Panc1 (cell line): ENCODE measurements around the gene PPARG. TPM values are rescaled to one million over a fixed set of nuclear protein-coding genes. Genes with fewer than 3 reads are reported as not detected.

Experiments used
- ATAC-seq: fragments of 200-7000 bp; cut with Tn5 transposase; 2 replicates; pipeline ENCODE4 v1.9.1; 2020; ENCODE audit warnings: mild to moderate bottlenecking, moderate library complexity
- BruUV-seq: library from RNA; stranded (reverse); fragments of 400-500 nt; replicated peaks from 2 replicates; lab custom pipeline; 2021; lab: Mats Ljungman, UMichigan
- CTCF ChIA-PET: fragments of 300-600 bp; sonication (Branson Sonifier 250); formaldehyde crosslinking; loops from one replicate; lab custom pipeline; 2022; ENCODE audit warnings: antibody characterized with exemption; lab: Charles Lee
- POLR2A ChIA-PET: fragments of 300-600 bp; sonication (Branson Sonifier 250); formaldehyde crosslinking; loops from one replicate; lab custom pipeline; 2022; ENCODE audit warnings: antibody characterized with exemption; lab: Charles Lee
- DNase-seq: peaks from one replicate; pipeline ENCODE4 v3.0.0-alpha.2; 2010; ENCODE audit warnings: low read depth, low spot score
- H3K27ac ChIP-seq: 2 replicates; pipeline ENCODE4 v1.5.1; 2011; ENCODE audit warnings: mild to moderate bottlenecking, low read length, inconsistent platforms
- H3K27me3 ChIP-seq: fragments of 200-500 bp; sonication (Bioruptor generic); 2 replicates; pipeline ENCODE4 v1.6.0; 2014; ENCODE audit warnings: low read length, inconsistent platforms; ENCODE audit not compliant: control insufficient read depth, insufficient read depth
- H3K36me3 ChIP-seq: fragments of 200-500 bp; sonication (Bioruptor generic); 2 replicates; pipeline ENCODE4 v1.5.1; 2014; ENCODE audit warnings: inconsistent platforms, mild to moderate bottlenecking, low read length, moderate library complexity; ENCODE audit not compliant: control insufficient read depth, insufficient read depth
- H3K4me1 ChIP-seq: 2 replicates; pipeline ENCODE4 v1.5.1; 2011; ENCODE audit warnings: inconsistent platforms, mild to moderate bottlenecking, low read length, moderate library complexity; ENCODE audit not compliant: control insufficient read depth, insufficient read depth
- H3K4me3 ChIP-seq, 2 experiments: 2 replicates each; pipeline ENCODE4 v1.5.1; 2011 to 2012; ENCODE audit warnings: low read depth in 2 of 2, low read length in 2 of 2, mild to moderate bottlenecking in 2 of 2, inconsistent platforms in 1 of 2, moderate library complexity in 1 of 2
- H3K9me3 ChIP-seq: fragments of 200-500 bp; sonication (Bioruptor generic); 2 replicates; pipeline ENCODE4 v1.5.1; 2014; ENCODE audit warnings: low read depth, mild to moderate bottlenecking, inconsistent platforms, low read length, moderate library complexity; ENCODE audit not compliant: control insufficient read depth, insufficient read depth
- CTCF ChIP-seq: fragments of 450-650 bp; IDR thresholded peaks from 2 replicates; pipeline ENCODE4 v1.5.1; 2017; ENCODE audit warnings: mild to moderate bottlenecking
- POLR2AphosphoS5 ChIP-seq: IDR thresholded peaks from 2 replicates; pipeline ENCODE4 v1.6.1; 2012; ENCODE audit warnings: mild to moderate bottlenecking, low read depth, low read length, moderate library complexity
- SIN3A ChIP-seq: IDR thresholded peaks from 2 replicates; pipeline ENCODE4 v1.6.1; 2012; ENCODE audit warnings: low read depth, mild to moderate bottlenecking, low read length, moderate library complexity, borderline replicate concordance; ENCODE audit not compliant: insufficient read depth
- TCF7L2 ChIP-seq: IDR thresholded peaks from 2 replicates; pipeline ENCODE4 v1.6.1; 2011; ENCODE audit warnings: mild to moderate bottlenecking, low read depth, low read length, inconsistent platforms
- in situ Hi-C: cut with HindIII; loops from 2 replicates; pipeline ENCODE4 v1.10.0; 2016; ENCODE audit warnings: low sequenced_read_pairs, low pct_unique_long_range_greater_than_20kb
- intact Hi-C: fragments of 100-400 bp; cut with micrococcal nuclease; formaldehyde crosslinking; loops from one replicate; pipeline ENCODE4 v1.10.0; 2022; ENCODE audit not compliant: unreplicated experiment
- total RNA-seq: library from RNA; stranded (reverse); gene quantifications from one replicate; pipeline ENCODE4 v1.2.1, GENCODE V29; 2021; ENCODE audit not compliant: unreplicated experiment
- TF ChIP-seq, protein P1 (sequence below), 2 experiments: IDR thresholded peaks; 2 replicates each; pipeline ENCODE4 v1.6.1; 2011 to 2012; ENCODE audit warnings: low read depth in 2 of 2, control low read depth in 1 of 2, low read length in 1 of 2, mild to moderate bottlenecking in 1 of 2, moderate library complexity in 1 of 2; ENCODE audit not compliant: insufficient read depth in 1 of 2

Gene PPARG
- total RNA-seq, 1 experiment from 2014 or later: 88.1 TPM

GRCh38 chr3:12300137-12300536 lies 11.3 kb downstream of the PPARG start:
- TF ChIP-seq CTCF (no peak), TCF7L2 (no peak)
- Histone ChIP-seq H3K9me3 (no peaks in the 10 kb centered on the region), H3K4me1 (peaks cover 72% of the 10 kb centered on the region), H3K27ac (peak overlapping the region; percentile 69), H3K36me3 (peaks cover 4% of the 10 kb centered on the region; the same call in 1 of the 2 replicates), H3K4me3 (no peak overlapping the region), H3K27me3 (no peaks in the 10 kb centered on the region)
- in situ Hi-C loops (no loop called here), intact Hi-C loops (no loop called here)
- ATAC-seq: peak; percentile 65
- POLR2A ChIA-PET: interaction anchor here (0.6 kb wide), 1 partner anchor 455 kb away, joined by 5 read pairs; no protein-coding TSS in a partner anchor
- CTCF ChIA-PET: no interaction called here
- DNase-seq: no peak
- no TSS peak for BruUV-seq

- intact Hi-C loops: no loop called here
These were observed 12.2 kb downstream of the PPARG start for GRCh38 chr3:12301031-12301430.

GRCh38 chr3:12301513-12301912 lies 12.6 kb downstream of the PPARG start:
- ChIA-PET POLR2A (no interaction called here), CTCF (no interaction called here)
- peaks cover 4% of the 10 kb centered on the region; the same call in 1 of the 2 replicates for H3K36me3 ChIP-seq
- peaks cover 77% of the 10 kb centered on the region for H3K4me1 ChIP-seq
- intact Hi-C loops: no loop called here
- no peak overlapping the region for H3K4me3 ChIP-seq
- no peak for TF ChIP-seq SIN3A
- TF ChIP-seq, protein P1, sequence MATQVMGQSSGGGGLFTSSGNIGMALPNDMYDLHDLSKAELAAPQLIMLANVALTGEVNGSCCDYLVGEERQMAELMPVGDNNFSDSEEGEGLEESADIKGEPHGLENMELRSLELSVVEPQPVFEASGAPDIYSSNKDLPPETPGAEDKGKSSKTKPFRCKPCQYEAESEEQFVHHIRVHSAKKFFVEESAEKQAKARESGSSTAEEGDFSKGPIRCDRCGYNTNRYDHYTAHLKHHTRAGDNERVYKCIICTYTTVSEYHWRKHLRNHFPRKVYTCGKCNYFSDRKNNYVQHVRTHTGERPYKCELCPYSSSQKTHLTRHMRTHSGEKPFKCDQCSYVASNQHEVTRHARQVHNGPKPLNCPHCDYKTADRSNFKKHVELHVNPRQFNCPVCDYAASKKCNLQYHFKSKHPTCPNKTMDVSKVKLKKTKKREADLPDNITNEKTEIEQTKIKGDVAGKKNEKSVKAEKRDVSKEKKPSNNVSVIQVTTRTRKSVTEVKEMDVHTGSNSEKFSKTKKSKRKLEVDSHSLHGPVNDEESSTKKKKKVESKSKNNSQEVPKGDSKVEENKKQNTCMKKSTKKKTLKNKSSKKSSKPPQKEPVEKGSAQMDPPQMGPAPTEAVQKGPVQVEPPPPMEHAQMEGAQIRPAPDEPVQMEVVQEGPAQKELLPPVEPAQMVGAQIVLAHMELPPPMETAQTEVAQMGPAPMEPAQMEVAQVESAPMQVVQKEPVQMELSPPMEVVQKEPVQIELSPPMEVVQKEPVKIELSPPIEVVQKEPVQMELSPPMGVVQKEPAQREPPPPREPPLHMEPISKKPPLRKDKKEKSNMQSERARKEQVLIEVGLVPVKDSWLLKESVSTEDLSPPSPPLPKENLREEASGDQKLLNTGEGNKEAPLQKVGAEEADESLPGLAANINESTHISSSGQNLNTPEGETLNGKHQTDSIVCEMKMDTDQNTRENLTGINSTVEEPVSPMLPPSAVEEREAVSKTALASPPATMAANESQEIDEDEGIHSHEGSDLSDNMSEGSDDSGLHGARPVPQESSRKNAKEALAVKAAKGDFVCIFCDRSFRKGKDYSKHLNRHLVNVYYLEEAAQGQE (IDR thresholded peaks at IDR 0.05; ENCODE audit: insufficient read depth in 1 of 2, low read depth in 2 of 2, low read length in 1 of 2): no peak
- no peak for TF ChIP-seq CTCF
- TF ChIP-seq TCF7L2: no peak
- no peak for TF ChIP-seq POLR2AphosphoS5
- no peaks in the 10 kb centered on the region for H3K9me3 ChIP-seq
- H3K27me3 ChIP-seq: no peaks in the 10 kb centered on the region
- in situ Hi-C loops: no loop called here
- DNase-seq (no peak), ATAC-seq (no peak)
- BruUV-seq: no TSS peak
- peak overlapping the region; percentile 73 for H3K27ac ChIP-seq

More at GRCh38 chr3:12301031-12301430, 12.2 kb downstream of the PPARG start:
- ChIA-PET CTCF (no interaction called here), POLR2A (no interaction called here)
- no peaks in the 10 kb centered on the region for H3K9me3 ChIP-seq
- H3K27ac ChIP-seq: peak overlapping the region; percentile 73; the same call in 1 of the 2 replicates
- no TSS peak for BruUV-seq
- peaks cover 4% of the 10 kb centered on the region; the same call in 1 of the 2 replicates for H3K36me3 ChIP-seq
- no peak overlapping the region for H3K4me3 ChIP-seq
- no peak for TF ChIP-seq CTCF
- no peak for TF ChIP-seq TCF7L2
- no peak for TF ChIP-seq POLR2AphosphoS5
- no peak for DNase-seq
- no peaks in the 10 kb centered on the region for H3K27me3 ChIP-seq
- H3K4me1 ChIP-seq: peaks cover 78% of the 10 kb centered on the region
- in situ Hi-C loops: no loop called here
- no peak for ATAC-seq
